Activated gamma-delta T cell (primary cell): ENCODE data around the gene SUCLG1.

ENCODE experiments used
- DNase-seq: peaks from one replicate; lab custom pipeline; 2025; lab: John Stamatoyannopoulos, UW

SUCLG1 gene

GRCh38 chr2:84461310-84461709, 2.2 kb upstream of the SUCLG1 start:
- no peak for DNase-seq

DNA sequence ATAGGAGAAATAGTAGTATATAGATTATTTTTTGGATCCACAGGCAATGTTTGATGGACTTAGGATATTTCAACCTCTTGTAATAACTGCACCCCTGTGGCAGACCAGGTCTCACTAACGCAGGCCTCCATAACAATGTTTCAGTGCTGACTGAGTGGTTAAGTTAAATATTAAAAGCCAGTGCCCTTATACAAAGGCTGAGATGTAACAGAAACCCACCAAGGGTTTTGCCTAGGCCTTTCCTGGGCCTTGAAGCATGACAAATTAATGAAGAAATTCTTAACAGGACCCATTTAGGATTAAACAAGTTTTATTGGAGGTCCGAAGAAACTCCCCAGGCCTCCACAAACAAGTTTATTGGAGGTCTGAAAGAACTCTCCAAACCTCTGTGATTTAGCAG, 1.6 kb upstream of the SUCLG1 start:
- no peak for DNase-seq

GRCh38 chr2:84459944-84460429, 907 bp upstream of the SUCLG1 start:
- no peak for DNase-seq

- no peak for DNase-seq
These were observed 496 bp downstream of the SUCLG1 start for GRCh38 chr2:84458551-84459017.

GRCh38 chr2:84457686-84458085, 1.4 kb downstream of the SUCLG1 start:
- no peak for DNase-seq

DNA sequence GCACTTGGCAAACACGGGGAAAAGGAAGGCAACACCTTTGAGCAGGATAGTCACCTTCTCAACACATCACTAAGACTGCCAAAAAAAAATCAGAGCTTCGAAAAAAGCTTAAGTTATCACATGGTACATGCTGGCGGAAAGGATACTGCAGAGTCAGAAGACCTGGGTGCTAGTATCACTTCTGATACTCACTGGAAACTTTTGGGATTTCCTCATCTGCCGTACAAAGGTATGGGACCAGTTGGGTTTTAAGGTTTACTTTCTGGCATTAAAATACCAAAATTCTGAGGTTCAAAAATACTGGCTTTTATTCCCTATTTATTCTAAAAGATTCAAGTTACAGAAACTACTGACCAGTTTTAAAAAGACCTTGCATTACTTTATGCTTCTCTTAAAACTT, 2.9 kb downstream of the SUCLG1 start:
- no peak for DNase-seq

DNA sequence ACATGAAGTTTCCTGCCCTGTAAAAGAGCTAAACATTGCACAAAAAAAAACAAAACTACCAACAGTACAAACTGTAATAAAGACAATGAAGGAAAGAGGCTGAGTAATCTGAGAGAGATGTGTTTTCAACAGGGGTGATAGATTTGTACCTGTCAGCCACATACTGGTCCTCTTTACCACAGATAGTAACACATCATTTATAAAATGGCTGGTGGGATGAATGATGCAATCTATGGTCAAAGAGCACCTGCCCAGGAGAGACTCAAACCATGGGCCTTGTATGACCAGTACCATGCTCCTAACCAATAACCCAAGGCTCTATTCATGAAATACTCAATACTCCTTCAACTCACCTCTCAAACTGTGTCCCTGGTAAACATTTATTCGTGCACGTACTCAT, 4.5 kb downstream of the SUCLG1 start:
- no peak for DNase-seq

- no peak for DNase-seq
These were observed 6.5 kb downstream of the SUCLG1 start for GRCh38 chr2:84452624-84453023.

GRCh38 chr2:84451579-84451978, 7.5 kb downstream of the SUCLG1 start:
- DNase-seq: no peak

GRCh38 chr2:84450288-84451227, 8.5 kb downstream of the SUCLG1 start:
- no peak for DNase-seq

GRCh38 chr2:84449711-84450110, 9.4 kb downstream of the SUCLG1 start:
- DNase-seq: no peak

DNA sequence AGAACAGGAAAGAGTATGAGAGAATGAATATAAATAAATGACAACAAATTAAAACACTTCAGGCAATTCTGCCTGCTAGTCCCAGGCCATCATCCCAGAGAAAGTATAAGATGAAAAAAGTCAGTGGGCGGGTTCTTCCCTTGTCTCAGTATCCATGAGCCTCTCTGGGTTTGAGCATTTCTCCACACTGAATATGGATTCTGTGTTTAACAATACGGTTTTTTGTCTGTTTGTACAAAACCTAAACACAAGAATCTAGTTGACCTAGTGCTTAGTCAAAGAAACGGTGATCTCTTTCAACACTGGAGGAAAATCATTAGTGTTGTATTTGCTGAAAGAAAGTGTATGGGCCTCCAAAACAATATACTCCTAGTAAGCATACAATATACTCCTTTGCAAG, 10.0 kb downstream of the SUCLG1 start:
- DNase-seq: no peak

GRCh38 chr2:84443477-84443876, 15.6 kb downstream of the SUCLG1 start:
- no peak for DNase-seq

GRCh38 chr2:84442888-84443287, 16.2 kb downstream of the SUCLG1 start:
- DNase-seq: no peak

GRCh38 chr2:84441505-84441904, 17.6 kb downstream of the SUCLG1 start:
- DNase-seq: no peak

- DNase-seq: no peak
These were observed 18.0 kb downstream of the SUCLG1 start for GRCh38 chr2:84441036-84441435.

GRCh38 chr2:84435345-84436025, 23.6 kb downstream of the SUCLG1 start:
- DNase-seq: no peak

DNA sequence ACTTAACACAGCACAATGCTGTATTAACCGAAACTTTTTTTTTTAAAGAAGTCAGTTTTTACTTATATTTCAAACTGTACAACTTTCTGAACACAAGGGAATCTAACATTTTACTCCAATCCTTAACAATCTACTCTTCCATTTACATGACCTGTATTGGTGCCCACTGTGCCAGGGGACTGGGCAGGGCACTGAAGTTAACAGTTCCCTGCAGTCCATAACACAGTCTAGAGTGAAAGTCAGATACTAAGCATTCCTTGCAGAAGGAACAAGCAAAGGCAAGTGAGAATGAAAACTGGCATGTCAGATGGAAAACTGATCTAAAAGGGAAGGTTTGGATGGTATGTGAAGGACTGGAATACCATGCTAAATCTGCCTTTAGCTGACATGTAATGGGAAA, 29.8 kb downstream of the SUCLG1 start:
- no peak for DNase-seq

- no peak for DNase-seq
These were observed 31.6 kb downstream of the SUCLG1 start for GRCh38 chr2:84427235-84428138.

- DNase-seq: no peak
These were observed 33.8 kb downstream of the SUCLG1 start for GRCh38 chr2:84425310-84425709.

DNA sequence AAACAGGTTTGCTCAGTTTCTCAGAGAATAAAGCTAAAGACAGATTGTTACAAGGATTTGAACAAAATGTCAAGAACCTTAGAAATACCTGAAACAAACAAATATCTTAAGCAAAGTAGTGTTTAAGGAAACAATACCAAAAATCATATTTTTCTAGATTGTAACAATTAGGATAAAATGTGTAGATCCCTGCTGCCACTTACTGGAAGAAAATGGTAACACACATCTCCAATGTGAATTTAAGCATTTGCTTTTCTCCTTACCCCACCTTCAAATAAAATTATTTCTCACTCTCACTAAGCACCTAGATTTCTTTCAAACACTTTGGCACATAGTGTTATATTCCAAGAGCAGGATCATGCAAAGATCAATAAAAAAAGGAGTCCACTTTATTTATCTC, 34.9 kb downstream of the SUCLG1 start:
- no peak for DNase-seq

- DNase-seq: no peak
These were observed 37.3 kb downstream of the SUCLG1 start for GRCh38 chr2:84421791-84422190.
